Measurements from ENCODE around the gene MKS1.

The MKS1 gene

GRCh38 chr17:58172369-58173071 lies 46.5 kb downstream of the MKS1 start:
- ChIA-PET POLR2A (no interaction called here), CTCF (interaction anchor here (0.7 to 1.4 kb wide), 2 partner anchors 9 to 1051 kb away, joined by 3 to 4 read pairs; no protein-coding TSS in a partner anchor)
- no peak for DNase-seq (ENCODE audit: low read depth, low spot score)
- peak; percentile 1 for TF ChIP-seq CTCF (IDR thresholded peaks at IDR 0.05; ENCODE audit: insufficient read depth, low read length, missing control alignments)
- H3K4me3 ChIP-seq (ENCODE audit: low read depth, low read length) = no peak overlapping the region

DNA sequence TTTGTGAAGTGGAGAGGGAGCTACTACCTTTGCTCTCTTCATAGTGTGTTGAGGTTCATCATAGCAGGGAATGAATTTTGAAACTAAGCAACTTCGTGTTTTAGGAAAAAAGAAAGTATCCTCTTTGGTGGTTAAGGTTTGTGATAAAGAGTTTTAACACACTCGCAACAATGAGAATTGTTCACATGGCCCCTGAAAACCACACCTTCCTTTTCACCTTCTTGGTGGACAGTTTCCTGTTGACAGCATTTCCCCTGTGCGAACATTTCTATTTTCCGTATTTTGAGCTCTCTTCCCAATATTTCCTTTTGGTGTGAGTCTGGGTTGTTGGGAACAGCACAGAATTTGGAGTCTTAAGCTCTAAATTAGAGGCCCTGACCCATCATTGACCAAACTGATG lies 48.4 kb downstream of the MKS1 start:
- ChIA-PET CTCF (interaction anchor here (0.7 to 1.1 kb wide), 2 partner anchors 11 to 28 kb away, joined by 3 to 4 read pairs; no protein-coding TSS in a partner anchor), POLR2A (no interaction called here)

GRCh38 chr17:58166682-58167081 lies 52.4 kb downstream of the MKS1 start, which contains the start of gene OR4D2:
TSS of gene OR4D2 (plus strand) at chr17:58166982. CDS start at chr17:58169656, 2,674 bp downstream.
- no peak within 1 kb of the TSS for H3K4me3 ChIP-seq (ENCODE audit: low read depth, low read length)
- POLR2A ChIA-PET = no interaction called here
- no peak for TF ChIP-seq CTCF (IDR thresholded peaks at IDR 0.05; ENCODE audit: insufficient read depth, low read length, missing control alignments)
- no peak for DNase-seq (ENCODE audit: low read depth, low spot score)
- CTCF ChIA-PET = no interaction called here

More for the DNA sequence above, 48.4 kb downstream of the MKS1 start:
- H3K4me3 ChIP-seq (ENCODE audit: low read depth, low read length) = no peak overlapping the region
- no peak for TF ChIP-seq CTCF (IDR thresholded peaks at IDR 0.05; ENCODE audit: insufficient read depth, low read length, missing control alignments)
- DNase-seq (ENCODE audit: low read depth, low spot score) = no peak

DNA sequence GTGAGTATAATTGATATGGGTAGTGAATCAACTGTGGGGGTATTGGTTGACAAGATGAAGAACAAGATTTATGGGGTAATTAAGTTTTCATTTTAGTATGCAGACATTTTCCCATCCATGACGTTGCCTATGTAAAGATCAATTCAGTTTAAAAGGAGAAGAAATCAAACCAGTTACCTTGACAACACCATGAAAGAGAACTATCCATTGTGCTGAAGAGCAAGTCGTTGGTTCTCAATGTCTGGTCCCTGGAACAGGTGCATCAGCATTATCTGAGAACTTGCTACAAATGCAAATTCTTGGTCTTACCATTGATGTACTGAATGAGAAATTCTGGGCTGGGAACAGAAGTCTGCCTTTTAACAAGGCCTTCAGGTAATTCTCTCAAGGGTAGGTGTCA lies 53.1 kb downstream of the MKS1 start:
- ChIA-PET CTCF (no interaction called here), POLR2A (no interaction called here)
- no peak for TF ChIP-seq CTCF (IDR thresholded peaks at IDR 0.05; ENCODE audit: insufficient read depth, low read length, missing control alignments)
- no peak for DNase-seq (ENCODE audit: low read depth, low spot score)
- no peak overlapping the region for H3K4me3 ChIP-seq (ENCODE audit: low read depth, low read length)

- CTCF ChIA-PET = no interaction called here
- TF ChIP-seq CTCF (IDR thresholded peaks at IDR 0.05; ENCODE audit: insufficient read depth, low read length, missing control alignments) = no peak
- DNase-seq (ENCODE audit: low read depth, low spot score) = no peak
- H3K4me3 ChIP-seq (ENCODE audit: low read depth, low read length) = no peak overlapping the region
- POLR2A ChIA-PET = no interaction called here
Observed at GRCh38 chr17:58161566-58161965, 57.5 kb downstream of the MKS1 start.

DNA sequence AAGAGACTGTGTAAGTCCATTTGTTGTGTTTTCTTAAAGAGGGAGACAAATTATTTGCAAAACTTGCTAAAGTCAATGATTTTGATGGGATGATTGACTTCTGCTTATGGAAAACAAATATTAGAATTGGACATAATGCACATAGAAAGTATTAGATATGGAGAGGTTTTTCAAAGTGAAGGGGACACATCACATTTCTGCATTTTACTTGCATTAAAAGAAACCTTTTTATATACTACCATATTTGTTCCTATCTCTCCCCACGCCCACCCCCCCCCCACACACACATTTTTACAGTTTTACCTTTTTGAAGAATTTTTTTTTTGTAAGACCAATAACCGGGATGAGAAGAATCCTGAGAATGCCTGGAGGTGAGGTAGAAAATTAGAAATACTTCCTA lies 60.9 kb downstream of the MKS1 start:
- no peak for TF ChIP-seq CTCF (IDR thresholded peaks at IDR 0.05; ENCODE audit: insufficient read depth, low read length, missing control alignments)
- H3K4me3 ChIP-seq (ENCODE audit: low read depth, low read length) = no peak overlapping the region
- POLR2A ChIA-PET = no interaction called here
- CTCF ChIA-PET = no interaction called here
- no peak for DNase-seq (ENCODE audit: low read depth, low spot score)

All from AG04449 (cell line).